IgD-negative memory B cell (primary cell): ENCODE results near the gene CFAP299. TPM values are rescaled to one million over a fixed set of nuclear protein-coding genes. Genes with fewer than 3 reads are reported as not detected.

ENCODE experiments used
- H3K27ac Mint-ChIP-seq, 3 donors: one replicate each; pipeline ENCODE4 v1.8.0; 2020 to 2022; ENCODE audit warnings: mild to moderate bottlenecking in 3 of 3, mixed read lengths in 3 of 3, moderate library complexity in 1 of 3
- H3K27me3 Mint-ChIP-seq: one replicate; pipeline ENCODE4 v1.8.0; 2021; ENCODE audit warnings: mixed read lengths
- H3K36me3 Mint-ChIP-seq: one replicate; pipeline ENCODE4 v1.8.0; 2020; ENCODE audit warnings: mild to moderate bottlenecking, mixed read lengths
- H3K4me1 Mint-ChIP-seq, 3 donors: one replicate each; pipeline ENCODE4 v1.8.0; 2020 to 2022; ENCODE audit warnings: mixed read lengths in 3 of 3, mild to moderate bottlenecking in 1 of 3
- H3K4me3 Mint-ChIP-seq, 4 donors: one replicate each; pipeline ENCODE4 v1.8.0; 2020 to 2022; ENCODE audit warnings: mild to moderate bottlenecking in 4 of 4, mixed read lengths in 4 of 4, moderate library complexity in 3 of 4
- H3K9me3 Mint-ChIP-seq, 3 donors: one replicate each; pipeline ENCODE4 v1.8.0; 2020 to 2021; ENCODE audit warnings: mixed read lengths in 3 of 3, mild to moderate bottlenecking in 1 of 3
- polyA plus RNA-seq: library from polyadenylated mRNA; unstranded; fragments of 300-500 nt; fragmentation: Illumina TruSeq; gene quantifications from one replicate; pipeline ENCODE4 v1.2.3, GENCODE V29; 2021

CFAP299 gene
- polyA plus RNA-seq, 1 donor from 2014 or later = not detected

GRCh38 chr4:80393246-80393969 lies 57.9 kb downstream of the CFAP299 start:
- H3K27ac Mint-ChIP-seq = no peak overlapping the region
- H3K4me1 Mint-ChIP-seq = peaks cover 0 to 3% (median 0%) of the 10 kb centered on the region in 3 donors
- no peaks in the 10 kb centered on the region for H3K36me3 Mint-ChIP-seq
- H3K27me3 Mint-ChIP-seq = no peaks in the 10 kb centered on the region
- no peak overlapping the region for H3K4me3 Mint-ChIP-seq
- no peaks in the 10 kb centered on the region for H3K9me3 Mint-ChIP-seq

DNA sequence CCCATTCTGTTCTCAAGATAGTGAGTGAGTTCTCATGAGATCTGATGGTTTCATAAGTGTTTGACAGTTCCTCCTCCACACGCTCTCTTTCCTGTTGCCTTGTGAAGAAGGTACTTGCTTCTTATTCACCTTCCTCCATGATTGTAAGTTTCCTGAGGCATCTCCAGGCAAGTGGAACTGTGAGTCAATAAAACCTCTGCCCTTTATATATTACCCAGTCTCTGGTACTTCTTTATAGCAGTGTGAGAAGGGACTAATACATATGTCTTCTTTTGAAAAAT lies 58.4 kb downstream of the CFAP299 start:
- H3K4me1 Mint-ChIP-seq = peaks cover 0 to 3% (median 0%) of the 10 kb centered on the region in 3 donors
- no peaks in the 10 kb centered on the region for H3K27me3 Mint-ChIP-seq
- H3K4me3 Mint-ChIP-seq = no peak overlapping the region
- no peak overlapping the region for H3K27ac Mint-ChIP-seq
- H3K36me3 Mint-ChIP-seq = no peaks in the 10 kb centered on the region
- H3K9me3 Mint-ChIP-seq = peaks cover 0 to 1% (median 0%) of the 10 kb centered on the region in 3 donors

DNA sequence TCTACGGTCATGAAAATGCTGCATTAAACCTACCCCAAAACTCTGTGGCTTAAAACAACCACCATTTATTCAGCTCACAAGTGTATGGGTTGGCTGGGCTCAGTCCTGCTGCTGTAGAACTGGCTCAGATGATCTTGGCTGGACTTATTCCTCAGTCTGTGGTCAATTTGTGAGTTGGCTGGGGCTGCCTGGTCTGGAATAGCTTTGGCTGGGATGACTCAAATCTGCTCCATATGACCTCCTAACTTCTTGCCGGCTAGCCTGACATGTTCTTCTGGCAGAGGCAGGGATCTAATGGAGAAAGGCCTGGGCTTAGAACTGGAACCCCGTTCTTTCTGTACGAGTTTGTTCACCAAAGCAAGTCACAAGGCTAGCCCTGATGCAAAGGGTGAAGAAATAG lies 71.7 kb downstream of the CFAP299 start:
- no peaks in the 10 kb centered on the region for H3K36me3 Mint-ChIP-seq
- no peak overlapping the region for H3K27ac Mint-ChIP-seq
- H3K4me3 Mint-ChIP-seq = no peak overlapping the region
- H3K4me1 Mint-ChIP-seq = no peaks in the 10 kb centered on the region
- H3K9me3 Mint-ChIP-seq = peaks cover 0 to 2% (median 0%) of the 10 kb centered on the region in 3 donors
- peaks cover 5% of the 10 kb centered on the region for H3K27me3 Mint-ChIP-seq

GRCh38 chr4:80409809-80410208 lies 74.3 kb downstream of the CFAP299 start:
- H3K4me1 Mint-ChIP-seq = no peaks in the 10 kb centered on the region
- H3K4me3 Mint-ChIP-seq = no peak overlapping the region
- H3K27ac Mint-ChIP-seq = no peak overlapping the region
- no peaks in the 10 kb centered on the region for H3K9me3 Mint-ChIP-seq
- H3K27me3 Mint-ChIP-seq = peaks cover 8% of the 10 kb centered on the region
- H3K36me3 Mint-ChIP-seq = no peaks in the 10 kb centered on the region

DNA sequence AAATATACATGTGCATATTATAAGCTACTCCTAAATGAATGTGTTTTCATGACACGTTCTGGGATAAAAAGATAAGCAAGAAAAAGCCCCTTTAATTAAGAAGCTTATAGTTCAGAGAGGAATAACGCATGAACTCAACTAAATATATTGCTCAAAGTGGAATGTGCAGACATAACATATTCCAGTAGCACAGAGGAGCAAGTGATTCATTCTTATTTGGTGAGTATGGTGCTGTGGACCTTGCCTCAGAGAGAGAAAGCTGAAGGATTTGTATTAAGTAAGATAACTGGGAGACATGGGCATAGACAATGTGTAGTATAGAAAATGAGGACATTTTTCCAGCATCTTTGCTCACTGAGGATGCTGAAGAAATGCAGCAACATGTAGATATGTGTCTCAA lies 76.8 kb downstream of the CFAP299 start:
- Mint-ChIP-seq H3K9me3 (no peaks in the 10 kb centered on the region), H3K36me3 (no peaks in the 10 kb centered on the region), H3K27ac (no peak overlapping the region), H3K4me1 (peaks cover 0 to 2% (median 0%) of the 10 kb centered on the region in 3 donors), H3K4me3 (no peak overlapping the region), H3K27me3 (peaks cover 8% of the 10 kb centered on the region)

DNA sequence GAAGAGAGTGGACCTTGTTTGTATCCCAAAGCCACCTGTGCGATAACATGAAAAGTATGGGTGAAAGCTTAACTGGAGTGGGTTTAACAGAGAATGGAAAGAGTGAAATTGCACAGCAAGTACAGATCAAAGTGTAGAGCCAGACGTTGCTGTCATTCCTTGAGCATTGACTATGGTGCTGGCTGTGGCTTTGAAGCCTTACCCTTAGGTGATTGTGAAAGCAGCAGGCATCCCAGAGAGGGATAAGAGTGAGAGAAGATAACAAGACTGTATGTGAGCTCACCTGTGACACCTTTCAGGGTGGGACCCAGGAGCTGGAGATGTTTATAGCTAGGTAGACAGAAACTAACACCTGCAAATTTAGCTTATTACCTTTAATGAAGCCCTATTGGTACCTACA lies 77.6 kb downstream of the CFAP299 start:
- H3K9me3 Mint-ChIP-seq = no peaks in the 10 kb centered on the region
- no peak overlapping the region for H3K4me3 Mint-ChIP-seq
- H3K27ac Mint-ChIP-seq = no peak overlapping the region
- H3K27me3 Mint-ChIP-seq = peaks cover 8% of the 10 kb centered on the region
- H3K4me1 Mint-ChIP-seq = peaks cover 0 to 2% (median 0%) of the 10 kb centered on the region in 3 donors
- H3K36me3 Mint-ChIP-seq = no peaks in the 10 kb centered on the region

- Mint-ChIP-seq H3K4me1 (peaks cover 0 to 6% (median 3%) of the 10 kb centered on the region in 3 donors), H3K36me3 (no peaks in the 10 kb centered on the region), H3K27me3 (peaks cover 4% of the 10 kb centered on the region), H3K27ac (no peak overlapping the region), H3K4me3 (no peak overlapping the region), H3K9me3 (peaks cover 0 to 1% (median 0%) of the 10 kb centered on the region in 3 donors)
These were observed 81.5 kb downstream of the CFAP299 start for GRCh38 chr4:80417019-80417418.

GRCh38 chr4:80419946-80420345 lies 84.4 kb downstream of the CFAP299 start:
- Mint-ChIP-seq H3K4me1 (peaks cover 0 to 6% (median 3%) of the 10 kb centered on the region in 3 donors), H3K36me3 (no peaks in the 10 kb centered on the region), H3K27me3 (peaks cover 2% of the 10 kb centered on the region), H3K4me3 (no peak overlapping the region), H3K27ac (no peak overlapping the region), H3K9me3 (peaks cover 0 to 1% (median 0%) of the 10 kb centered on the region in 3 donors)

DNA sequence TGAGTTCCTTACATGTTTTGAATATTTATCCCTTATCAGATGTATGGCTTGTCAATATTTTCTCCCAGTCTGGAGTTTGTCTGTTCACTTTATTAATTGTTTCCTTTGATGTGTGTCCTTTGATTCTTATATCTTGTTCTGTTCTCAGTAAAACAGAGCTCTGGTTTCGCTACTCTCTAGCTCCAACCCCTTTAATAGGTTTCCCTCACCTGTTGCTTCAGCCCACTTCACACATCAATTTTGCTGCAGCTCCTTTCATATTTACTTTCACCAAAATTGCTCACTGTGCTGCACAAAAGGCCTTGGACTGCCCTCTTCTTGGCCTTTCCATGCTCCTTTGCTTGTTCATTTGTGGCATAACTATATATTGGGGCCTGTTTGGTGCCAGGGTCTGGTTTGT lies 85.1 kb downstream of the CFAP299 start:
- no peak overlapping the region for H3K27ac Mint-ChIP-seq
- no peaks in the 10 kb centered on the region for H3K36me3 Mint-ChIP-seq
- peaks cover 0 to 1% (median 0%) of the 10 kb centered on the region in 3 donors for H3K9me3 Mint-ChIP-seq
- H3K4me1 Mint-ChIP-seq = peaks cover 0 to 6% (median 3%) of the 10 kb centered on the region in 3 donors
- H3K4me3 Mint-ChIP-seq = no peak overlapping the region
- peaks cover 2% of the 10 kb centered on the region for H3K27me3 Mint-ChIP-seq

DNA sequence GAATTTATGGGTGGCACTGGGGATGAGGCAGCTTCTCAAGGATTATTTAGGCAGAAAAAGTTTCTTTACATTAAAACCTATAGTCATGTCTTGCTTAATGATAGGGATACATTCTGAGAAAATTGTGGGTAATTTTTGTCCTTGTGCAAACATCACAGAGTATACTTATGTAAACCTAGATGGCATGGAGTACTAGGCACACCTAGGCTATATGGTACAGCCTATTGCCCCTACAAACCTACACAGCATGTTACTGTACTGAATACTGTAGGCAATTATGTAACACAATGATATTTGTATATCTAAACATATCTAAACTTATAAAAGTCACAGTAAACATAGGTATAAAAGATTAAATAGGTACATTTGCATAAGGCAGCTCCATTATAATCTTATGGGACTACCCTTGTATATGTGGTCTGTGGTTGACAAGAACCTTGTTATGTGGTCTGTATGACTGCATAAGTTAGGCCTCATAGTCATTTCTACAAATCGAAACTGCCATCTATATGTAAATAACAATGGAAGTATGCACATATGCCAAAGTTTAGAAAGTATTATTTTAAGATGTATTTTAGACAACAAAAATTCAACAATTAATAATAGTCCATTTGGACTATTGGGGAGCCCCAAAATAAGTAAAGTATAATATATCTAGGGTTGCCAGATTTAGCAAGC lies 87.3 kb downstream of the CFAP299 start:
- H3K9me3 Mint-ChIP-seq = peaks cover 0 to 1% (median 0%) of the 10 kb centered on the region in 3 donors
- H3K27me3 Mint-ChIP-seq = peaks cover 2% of the 10 kb centered on the region
- H3K4me1 Mint-ChIP-seq = peaks cover 0 to 4% (median 3%) of the 10 kb centered on the region in 3 donors
- H3K36me3 Mint-ChIP-seq = no peaks in the 10 kb centered on the region
- H3K4me3 Mint-ChIP-seq = no peak overlapping the region
- no peak overlapping the region for H3K27ac Mint-ChIP-seq

- Mint-ChIP-seq H3K4me3 (no peak overlapping the region), H3K4me1 (peaks cover 0 to 4% (median 3%) of the 10 kb centered on the region in 3 donors), H3K27me3 (peaks cover 2% of the 10 kb centered on the region), H3K36me3 (no peaks in the 10 kb centered on the region), H3K27ac (no peak overlapping the region), H3K9me3 (no peaks in the 10 kb centered on the region)
These were observed 88.2 kb downstream of the CFAP299 start for GRCh38 chr4:80423553-80424224.

- Mint-ChIP-seq H3K36me3 (no peaks in the 10 kb centered on the region), H3K4me3 (no peak overlapping the region), H3K27me3 (no peaks in the 10 kb centered on the region), H3K9me3 (no peaks in the 10 kb centered on the region), H3K27ac (no peak overlapping the region), H3K4me1 (peaks cover 0 to 4% (median 3%) of the 10 kb centered on the region in 3 donors)
These were observed 88.7 kb downstream of the CFAP299 start for GRCh38 chr4:80424225-80424581.

GRCh38 chr4:80425124-80426100 lies 89.9 kb downstream of the CFAP299 start:
- no peaks in the 10 kb centered on the region for H3K36me3 Mint-ChIP-seq
- no peak overlapping the region for H3K4me3 Mint-ChIP-seq
- H3K9me3 Mint-ChIP-seq = no peaks in the 10 kb centered on the region
- peaks cover 1% of the 10 kb centered on the region for H3K27me3 Mint-ChIP-seq
- no peak overlapping the region for H3K27ac Mint-ChIP-seq
- H3K4me1 Mint-ChIP-seq = peaks cover 0 to 4% (median 3%) of the 10 kb centered on the region in 3 donors

DNA sequence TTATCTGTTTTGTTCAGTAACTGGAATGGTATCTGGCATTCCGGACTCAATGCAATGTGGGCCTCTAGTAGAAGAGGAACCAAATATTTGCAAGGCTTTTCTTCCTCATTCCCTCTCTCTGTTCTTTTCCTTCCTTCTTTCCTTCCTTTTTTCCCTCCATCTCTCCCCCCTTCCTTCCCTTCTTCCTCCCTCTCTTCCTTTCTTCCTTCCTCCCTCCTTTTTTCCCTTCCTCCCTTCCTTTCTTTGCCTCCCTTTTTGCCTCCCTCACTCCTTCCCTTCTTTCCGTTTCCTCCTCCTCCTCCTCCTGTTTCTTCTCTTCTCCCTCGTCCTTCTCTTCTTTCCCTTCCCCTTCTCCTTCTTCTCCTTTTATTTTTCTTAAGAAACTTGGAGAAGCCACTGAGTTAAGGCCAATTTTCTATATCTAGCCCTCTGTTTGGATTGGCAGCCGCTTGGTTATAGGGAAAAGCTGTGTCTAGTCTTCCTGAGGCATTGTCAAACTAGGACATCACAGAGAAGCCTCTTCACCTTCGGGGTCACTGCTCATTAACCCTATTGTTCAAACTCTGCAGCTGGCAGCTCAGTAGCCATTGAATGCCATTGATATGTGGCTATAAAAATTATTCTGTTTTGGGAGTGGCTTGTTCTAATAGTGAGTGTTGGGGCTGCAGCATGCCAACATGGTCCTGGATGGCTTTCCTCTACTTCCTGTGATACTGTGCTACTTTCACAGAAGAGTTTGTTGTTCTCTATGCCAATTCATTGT lies 95.9 kb downstream of the CFAP299 start:
- H3K27me3 Mint-ChIP-seq = peaks cover 1% of the 10 kb centered on the region
- H3K4me3 Mint-ChIP-seq = no peak overlapping the region
- no peaks in the 10 kb centered on the region for H3K9me3 Mint-ChIP-seq
- H3K36me3 Mint-ChIP-seq = no peaks in the 10 kb centered on the region
- no peaks in the 10 kb centered on the region for H3K4me1 Mint-ChIP-seq
- H3K27ac Mint-ChIP-seq = no peak overlapping the region
